Measurements from ENCODE around the gene RFC1.

RFC1 gene

GRCh38 chr4:39354254-39354552 is 12.0 kb downstream of the RFC1 start:
- no peak for DNase-seq (ENCODE audit: low read depth)

GRCh38 chr4:39353478-39354253 is 12.5 kb downstream of the RFC1 start:
- no peak for DNase-seq (ENCODE audit: low read depth)

- DNase-seq (ENCODE audit: low read depth) = peak; percentile 20
Observed at GRCh38 chr4:39353149-39353477, 13.0 kb downstream of the RFC1 start.

- no peak for DNase-seq (ENCODE audit: low read depth)
Observed at GRCh38 chr4:39349326-39349725, 16.8 kb downstream of the RFC1 start.

DNA sequence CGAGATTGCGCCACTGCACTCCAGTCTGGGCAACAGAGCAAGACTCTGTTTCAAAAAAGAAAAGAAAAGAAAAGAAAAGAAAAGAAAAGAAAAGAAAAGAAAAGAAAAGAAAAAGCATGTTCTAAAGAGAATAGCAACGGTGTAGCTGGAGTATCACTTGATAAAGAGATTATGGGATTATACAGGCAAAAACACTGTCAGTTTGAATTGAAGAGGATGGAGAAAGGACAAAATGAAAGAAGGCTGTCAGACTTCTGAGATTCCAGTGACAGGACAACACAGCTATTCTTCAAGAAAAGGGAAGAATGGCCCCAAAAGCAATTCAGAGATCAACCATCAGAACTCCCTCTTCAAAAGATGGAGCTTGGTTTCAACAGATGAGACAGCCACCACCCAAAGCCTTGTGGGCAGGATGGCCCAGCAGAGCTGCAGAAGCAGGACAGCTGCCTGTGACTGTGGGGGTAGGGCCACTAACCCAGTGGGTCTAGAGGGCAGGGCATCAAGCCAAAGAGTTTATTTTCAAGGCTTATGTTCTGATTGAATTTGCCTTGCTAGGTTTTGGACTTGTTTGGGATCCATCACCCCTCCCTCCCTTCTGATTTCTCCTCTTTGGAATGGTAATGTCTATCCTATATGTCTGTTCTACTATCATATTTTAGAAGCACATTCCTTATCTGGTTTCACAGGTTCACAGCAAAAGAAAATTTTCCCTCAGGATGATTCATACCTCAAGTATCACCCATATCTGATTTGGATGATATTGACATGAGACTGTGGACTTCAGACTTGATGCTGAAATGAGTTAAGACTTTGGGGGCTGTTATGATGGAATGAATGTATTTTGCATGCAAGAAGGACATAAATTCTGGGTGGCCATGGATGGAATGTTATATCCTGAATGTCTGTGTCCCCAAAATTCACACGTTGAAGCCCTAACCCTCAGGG is 17.5 kb downstream of the RFC1 start:
- no peak for DNase-seq (ENCODE audit: low read depth)

GRCh38 chr4:39346856-39347519 is 19.2 kb downstream of the RFC1 start:
- no peak for DNase-seq (ENCODE audit: low read depth)

DNA sequence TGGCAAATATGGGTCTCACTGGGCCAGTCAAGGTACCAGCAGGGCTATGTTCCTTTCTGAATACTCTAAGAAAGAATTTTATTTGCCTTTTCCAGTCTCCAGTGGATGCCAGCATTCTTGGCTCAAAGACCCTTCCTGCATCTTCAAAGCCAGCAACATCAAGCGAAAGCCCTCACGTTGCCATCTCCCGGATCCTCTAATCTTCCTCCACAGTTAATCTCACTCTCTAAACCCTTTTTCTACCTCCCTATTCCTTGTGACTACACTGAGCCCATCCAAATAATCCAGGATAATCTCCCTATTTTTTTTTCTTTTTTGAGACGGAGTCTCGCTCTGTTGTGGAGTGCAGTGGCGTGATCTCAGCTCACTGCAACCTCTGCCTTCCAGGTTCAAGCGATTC is 23.4 kb downstream of the RFC1 start:
- DNase-seq (ENCODE audit: low read depth) = no peak

DNA sequence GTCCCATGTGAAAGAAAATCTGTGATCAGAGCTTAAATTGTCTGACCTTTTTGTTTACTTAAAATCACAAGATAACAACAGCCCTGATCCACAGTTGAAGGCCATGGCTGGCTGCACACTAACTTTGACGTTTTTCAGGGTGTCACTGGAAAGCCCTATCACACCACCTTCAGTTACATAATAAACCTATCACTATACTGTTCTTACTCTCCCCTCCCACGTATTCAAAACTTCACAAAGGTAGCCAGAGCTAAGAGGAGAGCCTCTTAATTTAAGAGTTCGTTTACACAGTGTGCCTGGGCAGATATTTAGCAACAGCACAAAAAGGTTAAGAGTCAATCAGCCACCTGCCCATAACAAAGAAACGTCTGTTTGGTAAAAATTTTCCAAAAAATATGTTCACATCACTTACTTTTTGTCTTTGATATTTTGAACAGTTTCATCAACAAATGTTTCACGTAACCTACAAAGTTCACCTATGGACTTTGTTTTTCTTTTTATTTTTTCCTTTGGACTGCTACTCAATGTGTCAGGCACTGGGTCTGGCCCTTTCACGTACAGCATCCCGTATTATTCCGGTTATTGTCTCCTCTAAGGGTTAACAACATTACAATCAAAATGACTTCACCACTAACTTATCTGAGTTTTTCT is 25.0 kb downstream of the RFC1 start:
- DNase-seq (ENCODE audit: low read depth) = no peak

DNA sequence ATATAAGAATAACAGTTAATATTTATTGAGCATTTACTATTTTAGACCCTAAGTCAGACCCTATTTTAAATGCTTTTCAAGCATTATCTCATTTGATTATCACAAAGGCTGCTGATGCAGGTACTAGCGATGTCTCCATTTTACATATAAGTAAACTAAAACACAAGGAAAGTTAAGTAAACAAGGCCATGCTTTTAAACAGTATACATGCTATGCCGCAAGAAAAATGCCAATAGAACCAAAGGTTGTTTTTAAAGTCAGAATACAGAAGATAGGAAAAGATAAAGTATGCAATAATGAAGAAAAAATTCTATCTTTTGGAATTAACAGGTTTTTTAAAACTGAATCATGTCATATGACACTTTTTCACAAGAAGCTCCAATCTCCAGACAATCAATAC is 26.2 kb downstream of the RFC1 start:
- DNase-seq (ENCODE audit: low read depth) = no peak

- DNase-seq (ENCODE audit: low read depth) = no peak
Observed at GRCh38 chr4:39337841-39338240, 28.3 kb downstream of the RFC1 start.

DNA sequence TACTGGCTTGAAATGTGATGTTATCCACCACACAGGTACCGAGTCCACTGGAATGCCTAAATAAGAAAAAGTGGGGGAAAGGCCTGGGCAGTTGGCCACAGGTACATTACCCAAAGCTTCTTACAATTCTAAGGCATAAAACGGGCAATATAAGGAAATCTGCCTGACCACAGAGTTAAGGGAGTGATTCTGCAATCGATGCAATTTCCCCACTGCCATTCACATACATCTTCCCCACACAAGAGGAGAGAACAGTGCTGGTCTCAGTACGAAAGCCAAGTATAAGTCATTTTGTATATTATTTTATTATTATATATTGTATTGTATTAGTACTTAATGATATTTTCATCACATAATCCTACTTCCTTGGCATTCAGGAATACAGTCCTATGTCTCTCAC is 30.6 kb downstream of the RFC1 start:
- DNase-seq (ENCODE audit: low read depth) = no peak

DNA sequence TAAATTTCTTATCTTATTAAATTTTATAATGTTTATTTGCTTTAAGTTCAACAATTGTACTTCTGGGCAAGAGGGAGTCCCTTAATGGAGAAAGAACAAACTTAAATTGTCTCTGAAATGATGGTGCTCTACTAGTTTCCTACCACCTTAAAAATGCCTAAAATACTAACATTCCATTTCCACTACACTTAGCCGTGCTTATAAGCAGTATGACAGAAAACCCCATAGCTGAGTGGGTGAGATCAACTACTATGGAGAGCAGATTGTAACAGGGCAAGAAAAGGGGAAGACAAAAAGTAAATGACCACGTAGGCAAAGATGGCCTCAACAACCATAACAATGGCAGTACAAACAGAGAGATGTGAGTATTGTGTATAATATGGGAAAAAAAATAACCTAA is 35.0 kb downstream of the RFC1 start:
- no peak for DNase-seq (ENCODE audit: low read depth)

DNA sequence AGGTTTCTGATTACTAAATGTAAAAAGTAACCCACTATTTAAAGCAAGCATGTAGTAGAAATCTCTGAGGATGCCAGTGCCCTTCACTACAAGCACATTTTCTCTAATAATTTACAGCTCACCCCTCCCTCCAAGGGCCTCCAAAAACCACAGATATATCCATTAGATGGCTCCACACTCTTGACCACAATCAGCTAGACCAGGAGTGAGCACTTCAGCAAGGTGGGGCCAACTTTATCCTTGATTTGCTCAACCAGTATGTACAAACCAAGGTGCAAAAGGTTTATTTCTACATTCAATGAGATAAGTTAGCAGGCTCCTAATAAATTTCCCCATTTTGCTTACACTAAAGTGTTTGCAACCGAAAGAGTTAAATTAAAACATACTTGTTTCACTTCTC is 35.8 kb downstream of the RFC1 start:
- DNase-seq (ENCODE audit: low read depth) = no peak

DNA sequence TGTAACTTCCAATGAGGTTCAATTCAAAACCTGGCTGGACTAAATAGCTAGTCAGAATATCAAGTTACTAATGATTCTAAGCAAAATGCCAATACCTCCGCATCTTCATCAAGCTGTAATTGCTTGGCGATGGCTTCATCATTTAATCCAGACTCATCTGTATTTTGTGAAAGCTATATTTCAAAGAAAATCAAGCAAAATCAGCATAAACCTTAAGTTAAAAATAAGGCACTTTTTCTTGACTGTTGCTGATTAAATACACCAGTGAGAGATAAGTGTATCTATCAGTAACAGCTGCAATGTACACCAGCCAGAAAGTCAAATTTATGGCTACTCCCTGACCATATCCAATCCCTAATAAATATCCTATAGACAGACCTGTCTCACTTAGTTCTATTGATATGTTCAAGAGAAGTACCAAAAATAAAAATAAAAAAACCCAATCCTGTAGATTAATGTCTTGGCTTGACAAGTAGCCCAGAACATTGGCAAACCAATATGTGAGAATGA is 39.6 kb downstream of the RFC1 start:
- no peak for DNase-seq (ENCODE audit: low read depth)

- DNase-seq (ENCODE audit: low read depth) = no peak
Observed at GRCh38 chr4:39324897-39325613, 41.1 kb downstream of the RFC1 start.

DNA sequence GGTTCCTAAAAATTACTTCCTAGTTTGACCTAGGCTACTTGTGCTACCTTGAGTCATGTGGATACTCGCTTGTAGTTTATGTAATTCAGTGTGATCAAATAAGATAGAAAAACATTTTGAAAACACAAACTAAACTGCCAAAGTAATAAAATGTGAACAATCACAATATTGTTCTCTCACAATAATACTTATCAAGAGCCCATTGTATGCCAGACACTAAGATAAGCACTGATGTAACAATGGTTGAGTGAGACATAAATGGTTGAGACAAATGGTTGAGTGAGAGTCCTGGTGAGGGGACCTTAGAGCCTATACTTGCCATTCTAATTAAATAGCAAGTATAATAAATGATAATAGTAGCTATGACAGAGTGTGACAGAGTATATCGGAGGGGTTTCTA is 41.7 kb downstream of the RFC1 start:
- no peak for DNase-seq (ENCODE audit: low read depth)

DNA sequence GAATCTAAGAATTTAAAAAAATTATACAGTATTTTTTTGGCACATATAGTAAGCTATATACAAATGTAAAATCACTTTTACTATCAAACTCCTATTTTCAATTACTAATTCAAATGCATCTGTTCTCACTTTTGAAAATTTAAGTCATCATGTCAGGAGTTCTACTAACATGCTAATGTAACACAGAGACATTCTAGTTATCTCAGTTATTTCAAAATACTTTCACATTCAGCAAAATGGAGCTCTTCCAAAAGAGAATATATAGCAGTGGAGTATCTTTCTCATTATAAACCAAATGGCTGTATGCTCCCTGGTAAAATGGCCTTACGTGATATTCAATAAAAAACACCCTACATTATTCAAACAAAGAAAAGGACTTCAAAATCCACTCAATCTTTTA is 42.3 kb downstream of the RFC1 start:
- DNase-seq (ENCODE audit: low read depth) = no peak

GRCh38 chr4:39320381-39321115 is 45.6 kb downstream of the RFC1 start:
- DNase-seq (ENCODE audit: low read depth) = no peak

DNA sequence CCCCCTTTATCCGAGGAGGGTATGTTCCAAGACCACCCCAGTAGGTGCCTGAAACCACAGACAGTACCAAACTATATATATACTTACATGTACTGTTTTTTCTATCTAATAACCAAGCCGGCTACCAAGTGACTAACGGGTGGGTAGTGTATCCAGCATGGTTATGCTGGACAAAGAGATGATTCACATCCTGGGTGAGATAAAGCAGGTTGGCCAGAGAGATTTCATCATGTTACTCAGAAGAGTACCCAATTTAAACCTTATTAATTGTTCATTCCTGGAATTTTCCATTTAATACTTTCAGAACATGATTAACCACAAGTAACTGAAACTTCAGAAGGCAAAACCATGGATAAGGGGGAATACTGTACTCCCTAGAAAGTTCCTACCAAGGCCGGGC is 46.5 kb downstream of the RFC1 start:
- no peak for DNase-seq (ENCODE audit: low read depth)

- no peak for DNase-seq (ENCODE audit: low read depth)
Observed at GRCh38 chr4:39312816-39313215, 53.3 kb downstream of the RFC1 start.

GRCh38 chr4:39308611-39309010 is 57.6 kb downstream of the RFC1 start:
- no peak for DNase-seq (ENCODE audit: low read depth)

All from T-helper 22 cell (primary cell).